LNCAP (cell line): ENCODE data around the gene SMIM12.

Experiments used
- CTCF ChIP-seq: fragments of 450-650 bp; IDR thresholded peaks from 2 replicates; pipeline ENCODE4 v1.5.1; 2017; ENCODE audit warnings: mild to moderate bottlenecking

SMIM12 gene

DNA sequence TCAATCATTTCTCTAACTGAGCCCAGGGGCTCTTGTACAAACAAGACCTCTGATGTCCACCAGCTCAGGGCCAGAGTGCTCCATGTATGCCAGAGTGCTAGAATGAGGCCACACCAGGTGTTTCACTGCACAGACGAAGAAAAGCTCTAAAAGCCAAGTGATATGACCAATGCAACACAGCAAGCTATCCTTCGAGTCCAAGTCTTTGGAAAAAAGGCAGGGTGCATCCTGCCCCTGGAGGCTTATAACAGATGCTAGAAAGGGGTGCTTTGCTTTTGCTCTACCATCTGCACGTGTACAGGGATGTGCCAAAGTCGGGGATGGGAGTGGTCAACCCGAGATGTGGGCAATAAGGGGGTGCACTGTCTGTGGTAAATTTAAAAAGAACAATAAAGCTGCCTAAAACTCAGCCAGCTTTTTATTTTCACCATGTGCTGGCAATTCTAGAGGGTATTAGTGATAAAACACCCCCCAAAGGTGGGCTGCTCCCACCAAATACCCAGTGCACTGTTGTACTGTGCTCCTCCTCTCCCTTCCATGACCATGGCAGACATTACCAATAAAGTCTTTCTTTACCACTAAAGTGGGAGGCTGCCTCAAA lies 32.1 kb downstream of the SMIM12 start:
- TF ChIP-seq CTCF = no peak

GRCh38 chr1:34825455-34826091 lies 34.0 kb downstream of the SMIM12 start:
- TF ChIP-seq CTCF = no peak

- no peak for TF ChIP-seq CTCF
These were observed 34.6 kb downstream of the SMIM12 start for GRCh38 chr1:34824817-34825454.

DNA sequence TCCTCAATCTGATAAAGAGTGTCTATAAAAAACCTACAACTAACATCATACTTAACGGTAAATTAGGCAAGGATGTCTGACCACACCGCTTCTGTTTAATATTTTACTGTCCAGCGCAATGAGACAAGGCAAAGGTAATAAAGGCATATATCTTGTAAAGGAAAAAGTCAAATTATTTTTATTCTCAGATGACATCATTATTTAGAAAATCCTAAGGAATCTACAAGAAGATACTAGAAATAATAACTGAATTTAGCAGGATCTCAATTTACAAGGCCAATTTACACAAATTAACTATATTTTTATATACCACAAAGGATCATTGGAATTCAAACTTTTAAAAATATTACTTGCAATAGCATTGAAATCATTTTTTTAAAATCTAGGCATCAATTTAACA lies 37.3 kb downstream of the SMIM12 start:
- no peak for TF ChIP-seq CTCF

DNA sequence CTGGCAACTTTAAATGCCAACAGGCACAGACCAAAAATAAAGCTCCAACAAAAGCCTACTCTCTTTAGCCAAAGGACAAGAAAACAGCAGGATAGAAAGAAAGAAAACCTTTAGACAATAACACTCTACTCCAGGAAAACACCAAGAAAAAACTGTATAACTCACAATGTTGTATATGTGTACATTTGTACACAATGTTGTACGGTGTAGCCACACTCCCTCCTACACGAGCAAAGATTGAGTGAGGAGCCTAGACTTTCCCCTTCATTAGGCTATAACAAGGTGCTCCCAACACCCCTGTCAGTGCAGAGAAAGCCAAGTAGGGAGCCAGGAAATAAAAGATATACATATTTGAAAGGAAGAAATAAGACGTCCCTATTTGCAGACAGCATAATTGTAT lies 42.8 kb downstream of the SMIM12 start:
- TF ChIP-seq CTCF = no peak

DNA sequence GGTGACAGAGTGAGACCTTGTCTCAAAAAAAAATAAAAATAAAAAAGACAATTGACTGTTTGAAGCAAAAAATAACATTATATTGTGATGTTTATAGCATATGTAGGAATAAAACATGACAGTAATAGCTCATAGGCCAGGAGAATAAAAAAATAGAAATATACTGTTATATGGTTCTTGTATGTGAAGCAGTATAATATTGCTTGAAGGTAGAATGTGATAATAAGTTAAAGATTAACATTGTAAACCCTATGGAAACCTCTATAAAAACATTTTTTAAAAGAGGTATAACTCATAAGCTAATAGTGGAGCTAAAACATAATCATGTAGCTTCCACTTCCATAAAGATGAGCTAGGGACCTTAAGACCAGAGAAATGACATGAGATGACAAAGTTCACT lies 43.2 kb downstream of the SMIM12 start:
- TF ChIP-seq CTCF = no peak

- TF ChIP-seq CTCF = no peak
These were observed 51.3 kb downstream of the SMIM12 start for GRCh38 chr1:34808051-34808810.
